Cardiac muscle cell (in vitro differentiated cells and primary cell): Measurements from ENCODE around the gene AMZ1. TPM values are rescaled to one million over a fixed set of nuclear protein-coding genes. Genes with fewer than 3 reads are reported as not detected.
"Not testable (repeated sequence)": the region's sequence is repeated elsewhere in the genome, so short reads cannot be mapped to it uniquely, and the experiment has no call there.

Experiments used
- DNase-seq, 2 donors: peaks; one replicate each; pipeline versions ENCODE4 v3.0.0 to v3.0.0-alpha.2; 2010 to 2017; ENCODE audit warnings: low read depth in 1 of 2, low spot score in 1 of 2
- H3K27ac ChIP-seq: fragments of 200-600 bp; sonication (generic); 2 replicates; pipeline ENCODE4 v1.5.1; 2016
- H3K27me3 ChIP-seq: fragments of 200-600 bp; sonication (generic); 2 replicates; pipeline ENCODE4 v1.6.0; 2016; ENCODE audit warnings: control low read depth
- H3K36me3 ChIP-seq: fragments of 200-600 bp; sonication (generic); 2 replicates; pipeline ENCODE4 v1.5.1; 2016; ENCODE audit warnings: control low read depth
- H3K4me1 ChIP-seq: fragments of 200-600 bp; sonication (generic); 2 replicates; pipeline ENCODE4 v1.8.1; 2017; ENCODE audit warnings: low read depth, mild to moderate bottlenecking, mixed run types
- H3K4me3 ChIP-seq: fragments of 200-600 bp; sonication (generic); 2 replicates; pipeline ENCODE4 v1.5.1; 2016; ENCODE audit warnings: mild to moderate bottlenecking
- H3K9me3 ChIP-seq: fragments of 200-600 bp; sonication (generic); 2 replicates; pipeline ENCODE4 v1.5.1; 2017; ENCODE audit warnings: low read depth, mild to moderate bottlenecking, control low read depth
- CTCF ChIP-seq: IDR thresholded peaks from 2 replicates; pipeline ENCODE4 v1.5.1; 2012; ENCODE audit warnings: low read depth, mild to moderate bottlenecking, low read length
- polyA plus RNA-seq: library from polyadenylated mRNA; unstranded; fragments of >200 nt; fragmentation: Nextera tagmentation; extraction: Ambion mirVana; gene quantifications from 2 replicates; pipeline ENCODE4 v1.2.1, GENCODE V29; 2016
- total RNA-seq: library from RNA; depleted of rRNA; stranded (reverse); fragments of >200 nt; gene quantifications from 2 replicates; pipeline ENCODE4 v1.2.3, GENCODE V29; 2016

The AMZ1 gene
- total and polyA plus RNA-seq, 2 experiments from 2014 or later, result 0.80 to 1.6 TPM

- no peaks in the 10 kb centered on the region for H3K27me3 ChIP-seq
- no peak overlapping the region for H3K4me3 ChIP-seq
- H3K36me3 ChIP-seq, result no peaks in the 10 kb centered on the region
- H3K27ac ChIP-seq, result no peak overlapping the region
- H3K4me1 ChIP-seq, result peaks cover 50% of the 10 kb centered on the region
- no peak for DNase-seq
- no peak for TF ChIP-seq CTCF
- peaks cover 3% of the 10 kb centered on the region for H3K9me3 ChIP-seq
Measured at GRCh38 chr7:2738766-2739549, 51.0 kb downstream of the AMZ1 start.

GRCh38 chr7:2743523-2744185 is 55.7 kb downstream of the AMZ1 start:
- not testable (repeated sequence) for H3K4me3 ChIP-seq, H3K36me3 ChIP-seq, DNase-seq, H3K27me3 ChIP-seq, H3K27ac ChIP-seq, H3K9me3 ChIP-seq
- peaks cover 10% of the 10 kb centered on the region for H3K4me1 ChIP-seq

GRCh38 chr7:2748684-2749083 is 60.7 kb downstream of the AMZ1 start:
- not testable (repeated sequence) for H3K9me3 ChIP-seq, H3K4me3 ChIP-seq, H3K4me1 ChIP-seq, DNase-seq, H3K36me3 ChIP-seq, H3K27me3 ChIP-seq, H3K27ac ChIP-seq

- peak in 1 of 2 donors; percentile 42 for DNase-seq
- no peak for TF ChIP-seq CTCF
- peak overlapping the region; percentile 46 for H3K27ac ChIP-seq
- H3K27me3 ChIP-seq, result no peaks in the 10 kb centered on the region
- no peak overlapping the region for H3K4me3 ChIP-seq
- no peaks in the 10 kb centered on the region for H3K9me3 ChIP-seq
- H3K4me1 ChIP-seq, result peaks cover 10% of the 10 kb centered on the region
- no peaks in the 10 kb centered on the region for H3K36me3 ChIP-seq
Measured at GRCh38 chr7:2750004-2750407, 62.0 kb downstream of the AMZ1 start.

GRCh38 chr7:2751086-2751485 is 63.1 kb downstream of the AMZ1 start:
- peak in 1 of 2 donors; percentile 34 for DNase-seq
- peak overlapping the region; percentile 46 for H3K27ac ChIP-seq
- H3K36me3 ChIP-seq, result no peaks in the 10 kb centered on the region
- H3K27me3 ChIP-seq, result no peaks in the 10 kb centered on the region
- H3K4me3 ChIP-seq, result no peak overlapping the region
- H3K9me3 ChIP-seq, result no peaks in the 10 kb centered on the region
- H3K4me1 ChIP-seq, result peaks cover 10% of the 10 kb centered on the region
- TF ChIP-seq CTCF, result no peak

- no peak for TF ChIP-seq CTCF
- Histone ChIP-seq H3K4me3 (no peak overlapping the region), H3K9me3 (no peaks in the 10 kb centered on the region), H3K27me3 (no peaks in the 10 kb centered on the region), H3K27ac (no peak overlapping the region), H3K36me3 (no peaks in the 10 kb centered on the region), H3K4me1 (peaks cover 19% of the 10 kb centered on the region)
- DNase-seq, result no peak
Measured at GRCh38 chr7:2753148-2753547, 65.1 kb downstream of the AMZ1 start.
